Measurements from ENCODE around the gene PTK7.

PTK7 gene

DNA sequence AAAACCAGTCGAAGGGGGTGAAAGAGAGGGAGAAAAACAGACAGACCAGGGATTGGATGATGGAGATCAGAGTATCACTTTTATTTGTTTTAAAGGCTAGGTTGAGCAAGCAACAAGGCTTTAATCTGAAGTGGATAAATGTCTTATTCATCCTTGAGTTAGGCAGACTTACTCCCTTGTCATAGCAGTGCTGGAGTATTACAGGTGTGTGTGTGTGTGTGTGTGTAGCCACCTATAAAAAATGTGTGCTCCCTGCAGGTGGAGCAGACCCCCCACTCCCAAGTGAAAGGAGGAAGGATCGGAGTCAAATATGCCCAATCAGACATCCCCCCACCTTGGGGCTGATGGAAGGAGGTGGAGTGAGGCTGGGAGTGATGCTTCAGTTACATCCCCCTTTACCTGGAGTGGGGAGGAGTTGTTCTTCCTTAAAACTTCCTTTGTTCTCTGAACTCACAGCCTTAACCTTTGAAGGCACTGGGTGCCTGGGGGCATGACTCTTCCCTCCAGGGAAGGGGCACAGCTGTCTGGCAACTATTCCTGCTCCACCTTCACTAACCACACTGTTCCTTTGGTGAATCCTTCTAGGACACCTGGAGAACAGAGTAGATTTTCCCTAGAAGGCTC lies 27.3 kb downstream of the PTK7 start:
- Histone ChIP-seq H3K9ac (ENCODE audit: low read depth, low read length) (no peak overlapping the region), H4K20me1 (ENCODE audit: insufficient read depth, low read length) (peaks cover 17% of the 10 kb centered on the region), H3K36me3 (ENCODE audit: insufficient read depth, low read length) (no peaks in the 10 kb centered on the region), H3K27me3 (ENCODE audit: insufficient read depth, low read length, poor library complexity) (no peaks in the 10 kb centered on the region), H3K79me2 (ENCODE audit: insufficient read depth, low read length) (peaks cover 27% of the 10 kb centered on the region; the same call in 1 of the 2 replicates), H3K4me3 (ENCODE audit: low read depth in 1 of 2, low read length in 2 of 2) (no peak overlapping the region), H2AFZ (ENCODE audit: low read depth, low read length) (no peak overlapping the region), H3K27ac (ENCODE audit: low read length) (no peak overlapping the region), H3K4me2 (ENCODE audit: insufficient read depth, low read length) (no peak overlapping the region), H3K4me1 (ENCODE audit: insufficient read depth, low read length) (no peaks in the 10 kb centered on the region), H3K9me3 (ENCODE audit: insufficient read depth, low read length, severe bottlenecking) (no peaks in the 10 kb centered on the region)
- no peak for ATAC-seq (ENCODE audit: insufficient read depth, low read depth)
- no peak for TF ChIP-seq EZH2 (IDR thresholded peaks at IDR 0.05; ENCODE audit: borderline replicate concordance, low read depth, low read length, severe bottlenecking)
- TF ChIP-seq, protein P1, sequence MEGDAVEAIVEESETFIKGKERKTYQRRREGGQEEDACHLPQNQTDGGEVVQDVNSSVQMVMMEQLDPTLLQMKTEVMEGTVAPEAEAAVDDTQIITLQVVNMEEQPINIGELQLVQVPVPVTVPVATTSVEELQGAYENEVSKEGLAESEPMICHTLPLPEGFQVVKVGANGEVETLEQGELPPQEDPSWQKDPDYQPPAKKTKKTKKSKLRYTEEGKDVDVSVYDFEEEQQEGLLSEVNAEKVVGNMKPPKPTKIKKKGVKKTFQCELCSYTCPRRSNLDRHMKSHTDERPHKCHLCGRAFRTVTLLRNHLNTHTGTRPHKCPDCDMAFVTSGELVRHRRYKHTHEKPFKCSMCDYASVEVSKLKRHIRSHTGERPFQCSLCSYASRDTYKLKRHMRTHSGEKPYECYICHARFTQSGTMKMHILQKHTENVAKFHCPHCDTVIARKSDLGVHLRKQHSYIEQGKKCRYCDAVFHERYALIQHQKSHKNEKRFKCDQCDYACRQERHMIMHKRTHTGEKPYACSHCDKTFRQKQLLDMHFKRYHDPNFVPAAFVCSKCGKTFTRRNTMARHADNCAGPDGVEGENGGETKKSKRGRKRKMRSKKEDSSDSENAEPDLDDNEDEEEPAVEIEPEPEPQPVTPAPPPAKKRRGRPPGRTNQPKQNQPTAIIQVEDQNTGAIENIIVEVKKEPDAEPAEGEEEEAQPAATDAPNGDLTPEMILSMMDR (IDR thresholded peaks at IDR 0.05; ENCODE audit: borderline replicate concordance, extremely low read depth, low read length, poor library complexity, severe bottlenecking) = no peak
- no peak for DNase-seq

DNA sequence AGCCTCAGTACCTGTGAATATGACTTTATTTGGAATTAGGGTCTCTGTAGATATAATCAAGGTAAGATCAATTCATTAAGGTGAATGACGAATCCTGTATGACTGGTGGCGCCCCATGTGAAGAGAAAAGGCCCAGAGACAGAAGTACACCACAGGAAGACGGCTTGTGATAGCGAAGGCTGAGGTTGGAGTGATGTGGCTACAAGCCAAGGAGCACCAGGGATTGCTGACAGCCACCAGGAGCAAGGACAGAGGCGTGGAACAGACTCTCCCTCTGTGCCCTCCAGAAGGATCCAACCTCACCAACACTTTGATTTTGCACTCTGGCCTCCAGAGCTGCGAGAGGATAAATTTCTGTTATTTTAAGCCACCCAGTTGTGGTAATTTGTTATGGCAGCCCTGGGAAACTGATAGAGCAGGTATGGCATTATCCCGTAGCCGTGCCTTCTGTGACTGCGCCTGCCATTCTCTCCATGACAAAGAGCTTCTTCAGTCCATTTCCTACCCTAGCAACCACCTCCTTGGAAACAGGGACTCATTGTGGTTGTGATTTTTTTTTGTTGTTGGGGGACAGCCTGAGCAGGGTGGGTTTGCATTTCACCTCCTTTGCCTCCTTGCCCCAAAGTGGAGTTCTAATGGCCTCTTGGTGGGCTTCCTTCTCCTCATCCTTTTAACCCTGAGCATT lies 29.6 kb downstream of the PTK7 start:
- H3K79me2 ChIP-seq (ENCODE audit: insufficient read depth, low read length) = peaks cover 16% of the 10 kb centered on the region; the same call in 1 of the 2 replicates
- H3K4me2 ChIP-seq (ENCODE audit: insufficient read depth, low read length) = no peak overlapping the region
- H3K4me3 ChIP-seq (ENCODE audit: low read depth in 1 of 2, low read length in 2 of 2) = no peak overlapping the region
- no peak overlapping the region for H3K27ac ChIP-seq (ENCODE audit: low read length)
- H3K9me3 ChIP-seq (ENCODE audit: insufficient read depth, low read length, severe bottlenecking) = no peaks in the 10 kb centered on the region
- no peak overlapping the region for H2AFZ ChIP-seq (ENCODE audit: low read depth, low read length)
- H3K9ac ChIP-seq (ENCODE audit: low read depth, low read length) = no peak overlapping the region
- no peaks in the 10 kb centered on the region for H3K4me1 ChIP-seq (ENCODE audit: insufficient read depth, low read length)
- ATAC-seq (ENCODE audit: insufficient read depth, low read depth) = peak; percentile 66; the same call in 2 of the 3 replicates
- H3K36me3 ChIP-seq (ENCODE audit: insufficient read depth, low read length) = no peaks in the 10 kb centered on the region
- peaks cover 17% of the 10 kb centered on the region for H4K20me1 ChIP-seq (ENCODE audit: insufficient read depth, low read length)
- DNase-seq = peak; percentile 37
- H3K27me3 ChIP-seq (ENCODE audit: insufficient read depth, low read length, poor library complexity) = no peaks in the 10 kb centered on the region
- no peak for TF ChIP-seq EZH2 (IDR thresholded peaks at IDR 0.05; ENCODE audit: borderline replicate concordance, low read depth, low read length, severe bottlenecking)
- TF ChIP-seq, protein P1 (IDR thresholded peaks at IDR 0.05; ENCODE audit: borderline replicate concordance, extremely low read depth, low read length, poor library complexity, severe bottlenecking) = no peak

DNA sequence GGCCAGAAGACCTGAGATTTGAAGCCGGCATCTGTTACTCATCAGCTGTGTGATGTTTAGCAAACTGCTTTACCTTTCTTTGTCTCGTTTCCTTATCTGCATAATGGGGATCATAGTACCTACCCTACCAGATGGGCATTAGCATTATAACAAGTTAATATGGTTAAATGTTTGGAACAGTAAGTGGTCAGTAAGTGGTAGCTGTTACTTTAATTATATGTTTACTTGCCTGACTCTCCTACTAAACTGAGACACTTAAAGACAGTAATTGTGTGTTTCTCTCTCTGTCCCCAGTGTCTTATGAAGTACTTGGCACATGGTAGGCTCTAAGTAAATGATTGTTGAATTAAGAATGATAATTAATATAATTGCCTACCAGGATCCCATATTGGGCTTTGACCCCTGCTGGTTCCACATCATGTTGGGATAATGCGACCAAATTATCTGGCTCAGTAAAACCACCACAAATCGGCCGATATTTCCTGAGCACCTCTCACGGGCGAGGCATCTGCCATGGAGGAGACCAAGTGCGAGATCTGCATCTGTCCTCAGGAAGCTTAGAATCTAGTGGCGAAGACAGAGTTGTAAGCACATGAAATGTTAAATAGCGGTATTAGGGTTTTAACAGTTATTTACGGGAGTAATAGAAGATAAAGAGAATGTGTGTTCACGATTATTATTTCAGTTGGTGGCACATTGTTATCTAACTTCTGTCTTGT lies 31.4 kb downstream of the PTK7 start:
- Histone ChIP-seq H3K9ac (ENCODE audit: low read depth, low read length) (no peak overlapping the region), H3K4me1 (ENCODE audit: insufficient read depth, low read length) (no peaks in the 10 kb centered on the region), H2AFZ (ENCODE audit: low read depth, low read length) (no peak overlapping the region), H3K9me3 (ENCODE audit: insufficient read depth, low read length, severe bottlenecking) (no peaks in the 10 kb centered on the region), H3K36me3 (ENCODE audit: insufficient read depth, low read length) (no peaks in the 10 kb centered on the region), H3K27me3 (ENCODE audit: insufficient read depth, low read length, poor library complexity) (no peaks in the 10 kb centered on the region), H4K20me1 (ENCODE audit: insufficient read depth, low read length) (peaks cover 14% of the 10 kb centered on the region), H3K4me2 (ENCODE audit: insufficient read depth, low read length) (no peak overlapping the region), H3K27ac (ENCODE audit: low read length) (no peak overlapping the region), H3K4me3 (ENCODE audit: low read depth in 1 of 2, low read length in 2 of 2) (no peak overlapping the region), H3K79me2 (ENCODE audit: insufficient read depth, low read length) (peaks cover 21% of the 10 kb centered on the region)
- DNase-seq (no peak), ATAC-seq (ENCODE audit: insufficient read depth, low read depth) (no peak)
- TF ChIP-seq, protein P1 (IDR thresholded peaks at IDR 0.05; ENCODE audit: borderline replicate concordance, extremely low read depth, low read length, poor library complexity, severe bottlenecking) = no peak
- TF ChIP-seq EZH2 (IDR thresholded peaks at IDR 0.05; ENCODE audit: borderline replicate concordance, low read depth, low read length, severe bottlenecking) = no peak

All from DND-41 (cell line).